ENCODE data around the gene RHEBL1. TPM values are rescaled to one million over a fixed set of nuclear protein-coding genes. Genes with fewer than 3 reads are reported as not detected.

RHEBL1 gene
- total and polyA plus RNA-seq, 2 of the 4 experiments (the other 2 are of a cell fraction), result 0.62 to 0.72 TPM

GRCh38 chr12:49034286-49034622 lies 35.5 kb downstream of the RHEBL1 start:
- H3K4me3 ChIP-seq (ENCODE audit: insufficient read depth, low read depth, low read length), result no peak overlapping the region
- H3K23ac ChIP-seq (ENCODE audit: low read depth, low read length), result no peak overlapping the region
- no peak overlapping the region for H2BK15ac ChIP-seq (ENCODE audit: low read depth, low read length)
- H3K56ac ChIP-seq (ENCODE audit: extremely low read depth, insufficient read depth, low read length), result no peak overlapping the region
- CTCF ChIA-PET, result interaction anchor here (0.6 kb wide), 1 partner anchor 29 kb away, joined by 3 read pairs; no protein-coding TSS in a partner anchor
- no peak overlapping the region for H2BK120ac ChIP-seq (ENCODE audit: low read depth, low read length)
- in situ Hi-C loops (cut with MboI; ENCODE audit: low sequenced_read_pairs), result no loop called here
- no peak overlapping the region for H2BK5ac ChIP-seq (ENCODE audit: low read depth, low read length, poor library complexity, severe bottlenecking)
- H3K9ac ChIP-seq (ENCODE audit: low read depth, low read length), result no peak overlapping the region
- H3K14ac ChIP-seq (replicated peaks; ENCODE audit: low read depth, low read length), result no peak overlapping the region
- peaks cover 21% of the 10 kb centered on the region for H4K20me1 ChIP-seq (ENCODE audit: insufficient read depth, low read length)
- no peak overlapping the region for H3K4ac ChIP-seq (ENCODE audit: low read depth, low read length)
- H3K9me3 ChIP-seq (ENCODE audit: control insufficient read depth, insufficient read depth, low read length), result no peaks in the 10 kb centered on the region
- WGBS, 2 experiments (ENCODE audit: extremely low coverage in 2 of 2, insufficient read length in 1 of 2), result 100% methylated on average over 2 of the region's 4 CpGs; no CpG with 5 or more reads in 1 of the 2 experiments
- no peak overlapping the region for H3K27ac ChIP-seq (ENCODE audit: insufficient read depth, low read length)
- dilution Hi-C loops (cut with HindIII; ENCODE audit: low sequenced_read_pairs, unreplicated experiment), result no loop called here
- ATAC-seq (ENCODE audit: low read depth), result no peak
- intact Hi-C loops (cut with micrococcal nuclease), result no loop called here
- no peak overlapping the region for H4K91ac ChIP-seq (ENCODE audit: insufficient read depth, low read depth, low read length)
- H3K18ac ChIP-seq (ENCODE audit: low read depth, low read length), result no peak overlapping the region
- no peak for TF ChIP-seq BHLHE40 (IDR thresholded peaks at IDR 0.05; ENCODE audit: low read depth, low read length)
- no peak for TF ChIP-seq SMC3 (IDR thresholded peaks at IDR 0.05; ENCODE audit: low read depth, low read length)
- H4K5ac ChIP-seq (ENCODE audit: low read depth, low read length), result no peak overlapping the region
- no peak overlapping the region for H3K4me2 ChIP-seq (ENCODE audit: low read depth, low read length)
- no peak overlapping the region for H2AFZ ChIP-seq (replicated peaks; ENCODE audit: low read length, poor library complexity)
- BruUV-seq (replicated peaks), result no TSS peak
- no peaks in the 10 kb centered on the region for H3K27me3 ChIP-seq (ENCODE audit: control insufficient read depth, insufficient read depth, low read length)
- no peaks in the 10 kb centered on the region for H3K4me1 ChIP-seq (ENCODE audit: control insufficient read depth, insufficient read depth, low read length)
- H4K8ac ChIP-seq (ENCODE audit: low read depth in 2 of 2, low read length in 2 of 2), result no peak overlapping the region
- H2AK9ac ChIP-seq (replicated peaks; ENCODE audit: low read depth, low read length, poor library complexity), result no peak overlapping the region
- no peak overlapping the region for H2BK20ac ChIP-seq (ENCODE audit: low read depth, low read length)
- H3K9me1 ChIP-seq (ENCODE audit: insufficient read depth, low read length), result no peaks in the 10 kb centered on the region
- H2AK5ac ChIP-seq (ENCODE audit: low read depth, low read length), result no peak overlapping the region
- peaks cover 29 to 58% of the 10 kb centered on the region in 2 experiments for H3K79me1 ChIP-seq (ENCODE audit: low read depth in 1 of 2, low read length in 2 of 2)
- H3K36me3 ChIP-seq (ENCODE audit: control insufficient read depth, insufficient read depth, low read length), result peaks cover 84% of the 10 kb centered on the region
- POLR2A ChIA-PET (ENCODE audit: unreplicated experiment), result no interaction called here
- no peak for DNase-seq

All from IMR-90 (cell line).